HG02571 (cell line): ENCODE data around the gene SQOR.

Experiments
- ATAC-seq: cut with Tn5 transposase; IDR thresholded peaks from one replicate; pipeline ENCODE4 v1.9.1; 2021; ENCODE audit warnings: mild to moderate bottlenecking, moderate library complexity; ENCODE audit not compliant: unreplicated experiment

SQOR gene

DNA sequence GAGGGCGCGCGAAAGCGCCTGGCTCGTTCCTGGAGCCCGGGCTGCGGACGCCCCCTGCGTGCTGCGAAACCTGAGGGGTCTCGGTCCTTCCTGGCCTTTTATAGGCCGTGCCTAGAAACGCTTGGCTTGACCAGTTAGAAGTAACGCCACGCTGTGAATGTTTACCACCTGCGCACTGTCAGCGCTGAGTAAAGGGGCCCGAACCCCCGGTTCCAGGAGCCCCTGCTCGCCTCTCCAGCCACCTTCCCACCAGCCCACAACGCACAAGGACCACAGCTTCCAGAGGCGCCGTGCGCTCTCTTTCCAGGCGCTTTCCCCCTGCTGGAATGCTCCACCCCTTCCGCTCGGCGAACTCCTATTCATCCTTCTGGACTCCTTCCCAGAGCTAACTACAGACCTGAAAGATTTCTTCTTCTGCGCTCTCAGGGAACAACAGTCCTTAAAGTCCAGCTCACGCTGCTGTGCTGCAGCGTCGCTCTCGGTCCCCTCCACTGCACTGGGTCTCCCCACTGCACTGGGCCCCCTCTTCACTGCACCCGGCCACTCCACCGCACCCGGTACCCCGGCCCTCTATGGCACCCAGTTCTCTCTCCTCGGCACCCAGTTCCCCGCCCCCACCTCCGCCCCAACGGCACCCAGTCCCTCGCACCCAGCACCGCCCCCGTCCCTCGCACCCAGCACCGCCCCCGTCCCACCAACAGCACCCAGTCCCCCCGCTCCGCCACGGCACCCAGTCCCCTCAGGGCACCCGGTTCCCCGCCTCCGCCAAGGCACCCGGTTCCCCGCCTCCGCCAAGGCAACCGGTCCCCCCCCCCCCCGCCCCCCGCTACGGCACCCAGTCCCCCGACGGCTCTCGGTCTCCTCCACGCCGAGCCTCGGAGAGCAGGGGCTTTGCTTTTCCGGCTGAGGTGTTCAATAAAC lies 69.8 kb downstream of the SQOR start:
- no peak for ATAC-seq

DNA sequence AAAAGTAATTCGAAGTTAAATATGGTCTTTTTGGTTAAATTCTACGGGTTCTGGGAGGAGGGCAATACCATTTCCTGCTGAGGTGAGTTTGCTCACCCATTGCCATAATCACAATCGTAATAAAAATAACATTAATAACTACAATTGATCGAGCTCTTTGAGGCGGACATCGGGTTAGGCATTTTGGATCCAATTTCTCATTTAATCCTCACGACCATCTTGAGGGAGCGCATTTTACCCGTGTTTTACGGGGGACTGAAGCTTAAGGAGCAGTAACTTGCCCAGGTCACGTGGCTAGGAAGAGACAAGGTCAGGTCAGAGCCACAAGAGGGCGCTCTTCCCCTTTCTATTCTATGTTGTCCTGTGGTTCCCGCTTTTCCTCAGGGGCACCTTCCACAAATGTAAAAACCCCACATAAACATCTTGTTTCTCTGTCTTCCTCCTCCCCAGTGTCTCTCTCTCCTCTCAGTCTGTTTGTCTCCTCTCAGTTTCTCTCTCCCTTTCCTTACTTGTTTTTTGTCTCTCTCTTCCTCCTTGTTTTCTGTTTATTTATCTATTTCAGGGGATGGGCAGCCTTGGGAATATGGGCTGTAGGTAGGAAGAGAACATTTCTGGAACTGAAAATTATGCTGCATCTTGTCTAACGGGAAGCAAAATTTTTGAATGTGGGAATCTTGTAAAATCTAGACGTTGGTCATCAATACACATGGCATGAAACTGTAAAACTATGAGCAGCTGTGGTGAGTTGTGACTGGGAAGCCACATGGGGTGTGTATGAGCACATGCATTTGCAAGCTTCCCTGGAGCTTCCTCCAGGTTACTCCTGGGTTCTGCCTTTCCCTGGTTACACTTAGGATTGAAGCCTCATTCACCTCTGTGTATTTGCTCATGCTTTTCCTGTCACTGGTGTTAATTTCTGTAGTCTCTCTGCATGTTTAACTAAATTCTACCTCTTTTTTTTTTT lies 71.0 kb downstream of the SQOR start:
- ATAC-seq = peak; percentile 90

DNA sequence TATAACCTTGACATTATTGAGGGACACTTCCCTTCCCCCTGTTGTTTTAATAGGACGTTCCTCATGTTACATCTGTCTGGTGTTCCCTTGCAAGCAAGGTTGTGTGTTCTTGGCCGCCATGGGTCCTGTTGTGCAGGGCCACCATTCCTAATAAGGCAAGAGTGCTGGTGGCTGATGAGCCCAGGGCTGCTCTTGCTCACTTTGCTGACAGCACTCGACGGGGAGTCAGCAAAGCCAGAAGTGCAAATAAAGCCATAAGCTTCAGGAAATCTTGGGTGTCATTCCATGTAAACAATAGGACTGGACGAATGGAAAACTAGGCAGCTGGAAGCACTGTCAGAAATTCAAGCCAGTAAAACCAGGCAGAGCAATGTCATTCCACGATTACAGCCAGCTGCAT lies 75.8 kb downstream of the SQOR start:
- no peak for ATAC-seq

DNA sequence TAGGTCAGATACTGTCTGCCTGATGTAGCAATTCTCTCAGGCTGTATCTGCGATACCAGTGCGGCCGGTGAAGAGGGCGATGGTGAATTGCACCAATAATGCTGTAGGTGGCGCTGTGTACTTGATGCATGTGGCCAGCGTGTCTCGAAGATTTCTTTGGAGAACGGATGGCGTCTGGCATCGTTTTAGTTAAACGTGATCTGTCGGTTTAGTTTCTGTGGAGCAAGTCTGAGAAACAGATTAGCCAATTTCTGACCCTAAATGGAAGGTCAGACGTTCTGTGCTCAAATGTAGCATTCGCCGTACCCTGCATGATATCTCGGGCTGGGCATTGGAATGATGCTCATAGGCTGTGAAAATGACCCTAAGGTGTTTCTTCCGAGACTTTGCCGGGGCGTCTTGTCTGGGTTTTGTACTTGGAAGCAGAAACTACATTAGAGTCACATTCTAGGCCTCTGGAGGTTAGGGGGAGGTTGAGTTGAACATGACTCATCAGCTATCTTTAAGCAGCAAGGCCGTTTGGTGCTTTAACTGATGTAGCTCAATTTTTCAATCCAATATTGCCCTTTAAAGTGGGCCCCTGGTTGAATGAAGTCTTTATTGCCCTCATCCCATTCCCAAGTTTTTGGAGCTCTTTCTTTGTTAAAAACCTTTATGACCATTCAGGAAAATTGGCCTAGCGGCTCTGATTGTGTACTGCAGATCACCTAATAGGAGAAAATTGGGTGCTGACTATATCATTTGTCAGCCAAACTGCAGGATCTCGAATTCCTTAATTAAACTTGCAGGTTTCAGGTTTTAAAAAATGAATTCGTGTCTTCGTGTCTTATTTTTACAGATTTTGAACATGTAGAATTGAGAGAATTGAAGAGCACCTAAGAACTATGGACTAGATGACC lies 80.0 kb downstream of the SQOR start:
- no peak for ATAC-seq

DNA sequence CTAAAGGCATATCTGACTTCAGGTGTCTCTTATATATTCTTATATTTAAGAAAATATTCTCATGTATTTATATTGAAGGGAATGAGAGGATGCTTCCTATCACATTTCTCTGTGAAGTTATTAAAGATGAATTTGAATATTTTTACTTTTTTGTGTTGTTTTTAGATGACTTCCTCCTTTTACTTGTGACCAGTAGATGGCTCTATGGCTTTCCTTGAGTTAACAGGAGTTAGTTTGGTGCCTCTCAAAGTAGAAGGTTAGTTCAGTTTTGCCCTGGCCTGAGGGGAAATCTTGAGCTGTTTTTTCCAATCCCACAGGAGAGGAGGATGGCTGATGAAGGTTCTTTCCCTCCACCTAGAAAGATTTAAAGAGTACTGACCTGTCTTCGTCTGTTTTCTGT lies 80.7 kb downstream of the SQOR start:
- ATAC-seq = no peak

DNA sequence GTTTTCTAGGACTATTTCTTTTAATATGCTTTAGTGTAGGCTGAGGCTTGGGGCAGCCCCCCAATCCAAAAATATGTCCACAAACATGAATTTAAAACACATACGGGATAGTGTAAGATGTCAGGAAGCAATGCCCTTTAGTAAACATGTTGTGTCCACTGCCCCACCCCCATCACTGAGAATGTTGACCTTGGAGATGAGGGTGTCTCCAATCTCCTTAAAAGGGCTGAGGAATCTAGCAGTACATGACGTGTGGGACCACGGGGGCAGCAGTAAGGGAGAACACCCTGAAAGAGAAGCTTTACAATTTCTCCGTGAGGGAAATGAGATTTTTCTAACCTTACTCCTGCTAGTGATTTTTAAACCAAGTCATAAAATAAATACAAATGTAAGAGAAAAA lies 84.7 kb downstream of the SQOR start:
- ATAC-seq = no peak

DNA sequence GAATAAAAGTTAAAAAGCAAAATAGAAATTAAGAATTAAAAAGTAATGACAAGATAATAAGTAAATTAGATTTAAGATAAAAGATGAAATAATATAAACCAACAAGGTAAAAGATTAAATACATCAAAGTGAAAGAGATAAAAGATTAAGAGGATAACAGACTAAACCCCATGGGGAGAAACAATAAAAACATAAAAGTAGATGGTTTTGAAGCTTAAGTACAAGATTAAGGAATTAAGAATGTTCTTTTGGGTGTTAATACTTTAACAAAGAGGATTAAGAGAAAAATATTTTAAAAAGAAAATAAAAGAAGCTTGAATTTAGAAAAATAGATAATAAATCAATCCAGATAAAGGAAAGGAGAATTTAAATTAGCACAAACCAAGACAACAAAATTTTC lies 85.4 kb downstream of the SQOR start:
- ATAC-seq = no peak

DNA sequence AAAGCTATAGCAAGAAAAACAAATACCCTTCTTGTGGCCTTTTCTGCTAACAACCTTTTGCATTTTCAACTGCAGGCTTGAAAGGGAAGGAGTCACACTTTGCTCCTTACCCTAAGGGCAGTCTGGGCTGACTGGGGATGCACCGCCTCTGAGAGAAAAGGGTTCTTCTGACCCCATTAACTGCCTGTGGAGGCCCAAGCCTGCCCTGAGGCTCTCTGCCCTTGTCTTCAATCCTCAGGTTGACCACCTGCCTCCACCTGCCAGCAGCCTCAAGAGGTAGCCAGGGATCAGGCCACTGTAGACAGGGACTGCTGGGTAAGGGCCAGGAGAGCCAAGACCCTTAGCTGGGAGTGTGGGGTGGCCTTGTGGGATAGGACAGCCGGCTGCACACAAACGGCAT lies 93.8 kb downstream of the SQOR start:
- ATAC-seq = no peak

DNA sequence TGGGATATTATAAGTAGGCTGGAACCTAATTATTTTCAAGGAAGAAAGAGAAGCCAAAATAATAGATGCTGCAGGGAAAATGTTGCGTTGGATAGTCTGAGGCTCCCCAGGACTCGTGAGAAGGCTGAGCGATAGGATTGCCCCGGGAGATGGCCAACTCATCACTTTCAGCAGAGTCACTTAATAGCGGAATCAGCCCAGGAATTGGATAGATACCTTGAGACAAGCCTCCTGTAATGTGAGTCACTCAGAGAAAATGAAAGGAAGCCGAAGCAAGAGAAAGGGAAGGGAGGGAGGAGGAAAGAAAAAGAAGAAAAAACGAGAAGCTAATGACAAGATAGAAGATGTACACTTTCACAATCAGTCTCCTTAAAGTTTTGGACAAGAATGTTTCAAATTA lies 94.3 kb downstream of the SQOR start:
- no peak for ATAC-seq

DNA sequence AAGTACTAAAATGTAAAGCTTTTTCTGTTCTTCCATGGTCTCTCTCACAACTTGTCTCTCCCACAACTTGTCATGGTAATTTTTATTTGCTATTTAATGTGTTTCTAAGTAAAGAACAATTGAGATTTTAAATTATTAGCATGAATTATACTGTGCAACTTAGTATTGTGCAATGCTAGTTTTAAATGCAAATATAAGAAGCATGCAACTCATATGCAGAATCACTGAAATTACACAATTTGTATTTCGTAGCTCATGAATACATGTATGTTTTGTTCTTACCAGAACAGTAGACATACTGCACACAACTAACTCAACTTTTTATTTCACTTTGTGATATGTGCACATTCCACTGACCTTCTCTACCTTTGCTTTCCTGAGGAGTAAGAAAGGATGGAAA lies 96.5 kb downstream of the SQOR start:
- ATAC-seq = no peak

DNA sequence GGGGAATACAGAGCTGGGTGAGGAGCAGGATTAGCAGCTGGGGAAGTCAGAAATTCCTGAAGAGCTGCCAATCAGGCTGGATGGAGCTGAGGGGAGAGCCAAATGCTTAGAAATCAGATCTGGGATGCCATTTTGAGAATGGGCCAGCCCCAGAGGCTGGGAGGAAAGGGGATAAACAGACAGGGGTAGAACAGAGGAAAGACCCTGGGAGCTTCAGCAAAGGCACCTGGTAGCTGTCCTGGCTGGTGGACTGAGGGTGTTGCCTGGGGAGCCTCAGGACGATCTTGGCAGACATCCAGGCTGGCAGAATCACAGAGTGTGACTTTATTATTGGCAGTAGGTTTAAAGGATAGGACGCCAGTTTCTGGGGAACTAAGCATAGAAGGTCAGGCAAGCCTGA lies 97.8 kb downstream of the SQOR start:
- ATAC-seq = no peak

DNA sequence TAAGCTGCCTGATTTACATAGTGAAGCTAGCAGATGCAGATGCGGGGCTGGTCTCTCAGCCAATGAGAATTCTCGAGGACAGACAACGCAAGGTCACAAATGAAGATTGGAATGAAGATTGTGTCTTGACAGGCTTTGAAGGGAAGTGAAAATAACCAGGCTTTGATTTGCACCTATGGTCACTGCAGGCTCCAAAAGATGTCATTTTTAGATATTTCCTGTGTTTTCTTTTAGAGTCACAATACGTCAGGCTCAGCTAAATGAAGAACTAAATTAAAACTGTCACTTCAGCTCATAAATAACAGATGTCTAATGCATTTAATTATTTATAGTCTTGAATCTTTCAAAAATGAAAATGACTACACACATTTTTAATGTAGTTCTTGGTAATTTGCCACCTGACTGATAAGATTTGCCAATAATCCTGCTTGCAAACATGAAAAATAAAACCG lies 99.5 kb downstream of the SQOR start:
- ATAC-seq = no peak
